Prostate gland (tissue), 2 donors: ENCODE results near the gene PRKAB2. TPM values are rescaled to one million over a fixed set of nuclear protein-coding genes. Genes with fewer than 3 reads are reported as not detected.
"Not testable (repeated sequence)": the region's sequence is repeated elsewhere in the genome, so short reads cannot be mapped to it uniquely, and the experiment has no call there.

Source experiments
- DNase-seq: peaks from one replicate; pipeline ENCODE4 v3.0.0-alpha.2; 2019; ENCODE audit warnings: low spot score
- H3K27ac ChIP-seq, 2 donors: fragments of 200-600 bp; sonication (generic); 2 replicates each; pipeline ENCODE4 v1.5.1; 2017 to 2019
- H3K27me3 ChIP-seq: fragments of 200-600 bp; sonication (generic); replicated peaks from 2 replicates; pipeline ENCODE4 v1.5.1; 2019; ENCODE audit not compliant: insufficient read depth
- H3K36me3 ChIP-seq, 2 donors: fragments of 200-600 bp; sonication (generic); 1 replicate in 1 of 2; 2 replicates in 1 of 2; pipeline versions ENCODE4 v1.5.1 to v1.8.1; 2017 to 2019
- H3K4me1 ChIP-seq: fragments of 200-600 bp; sonication (generic); replicated peaks from 2 replicates; pipeline ENCODE4 v1.5.1; 2019
- H3K4me3 ChIP-seq, 2 donors: fragments of 200-600 bp; sonication (generic); 2 replicates each; pipeline ENCODE4 v1.5.1; 2017 to 2019
- H3K9me3 ChIP-seq: fragments of 200-600 bp; sonication (generic); 2 replicates; pipeline ENCODE4 v1.5.1; 2017
- POLR2A ChIP-seq: fragments of 450-650 bp; IDR thresholded peaks from one replicate; pipeline ENCODE4 v1.6.1; 2016; ENCODE audit warnings: antibody characterized with exemption, mild to moderate bottlenecking
- POLR2AphosphoS5 ChIP-seq: sonication (generic); formaldehyde crosslinking; IDR thresholded peaks from one replicate; pipeline ENCODE4 v1.6.1; 2017; ENCODE audit warnings: antibody characterized with exemption
- WGBS: methylation state at CpG from one replicate; pipeline ENCODE4 v1.1.5; 2018; 5-methylcytosine and 5-hydroxymethylcytosine counted together
- intact Hi-C: fragments of 100-400 bp; cut with DNase I; formaldehyde crosslinking; loops from one replicate; pipeline ENCODE4 v1.14.2; 2022
- total RNA-seq, 2 donors: library from RNA; depleted of rRNA; stranded (reverse); fragments of >200 nt; gene quantifications; one replicate each; pipeline ENCODE4 v1.1.0, GENCODE V29; 2016
- TF ChIP-seq, protein P1 (sequence below), 4 experiments: fragments of 200-600 bp in 2 of 4; fragments of 450-650 bp in 2 of 4; sonication (generic) in 2 of 4; IDR thresholded peaks; 1 replicate in 3 of 4; 2 replicates in 1 of 4; pipeline ENCODE4 v1.5.1; 2016 to 2019; ENCODE audit warnings: antibody characterized with exemption in 4 of 4, mild to moderate bottlenecking in 2 of 4, moderate library complexity in 2 of 4

PRKAB2 gene
- total RNA-seq, 2 donors from 2014 or later, result 12.3 to 14.0 TPM

DNA sequence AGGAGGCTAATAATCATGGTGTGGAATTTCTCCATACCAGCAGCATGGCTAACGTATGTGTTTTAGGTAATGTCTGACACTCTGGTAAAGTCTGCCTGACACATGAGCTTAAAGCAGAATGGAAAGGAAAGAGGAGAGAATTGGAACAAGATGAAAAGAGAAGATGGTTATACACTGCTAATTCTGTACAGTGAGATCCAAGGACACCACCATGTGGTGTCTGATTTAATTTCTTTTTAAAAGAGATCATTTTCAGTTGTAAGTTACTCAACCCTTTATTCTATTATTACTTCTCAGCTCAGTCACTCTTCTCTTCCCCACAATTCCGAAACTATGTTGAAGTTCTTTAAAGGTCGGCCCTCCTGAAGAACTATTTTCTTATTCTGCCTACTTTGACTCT is 15.6 kb downstream of the PRKAB2 start:
- Histone ChIP-seq H3K4me1 (no peaks in the 10 kb centered on the region), H3K4me3 (no peak overlapping the region), H3K9me3 (no peaks in the 10 kb centered on the region), H3K36me3 (peaks cover 0 to 6% of the 10 kb centered on the region in 2 donors), H3K27ac (no peak overlapping the region), H3K27me3 (no peaks in the 10 kb centered on the region)
- no peak for TF ChIP-seq POLR2A
- TF ChIP-seq, protein P1, sequence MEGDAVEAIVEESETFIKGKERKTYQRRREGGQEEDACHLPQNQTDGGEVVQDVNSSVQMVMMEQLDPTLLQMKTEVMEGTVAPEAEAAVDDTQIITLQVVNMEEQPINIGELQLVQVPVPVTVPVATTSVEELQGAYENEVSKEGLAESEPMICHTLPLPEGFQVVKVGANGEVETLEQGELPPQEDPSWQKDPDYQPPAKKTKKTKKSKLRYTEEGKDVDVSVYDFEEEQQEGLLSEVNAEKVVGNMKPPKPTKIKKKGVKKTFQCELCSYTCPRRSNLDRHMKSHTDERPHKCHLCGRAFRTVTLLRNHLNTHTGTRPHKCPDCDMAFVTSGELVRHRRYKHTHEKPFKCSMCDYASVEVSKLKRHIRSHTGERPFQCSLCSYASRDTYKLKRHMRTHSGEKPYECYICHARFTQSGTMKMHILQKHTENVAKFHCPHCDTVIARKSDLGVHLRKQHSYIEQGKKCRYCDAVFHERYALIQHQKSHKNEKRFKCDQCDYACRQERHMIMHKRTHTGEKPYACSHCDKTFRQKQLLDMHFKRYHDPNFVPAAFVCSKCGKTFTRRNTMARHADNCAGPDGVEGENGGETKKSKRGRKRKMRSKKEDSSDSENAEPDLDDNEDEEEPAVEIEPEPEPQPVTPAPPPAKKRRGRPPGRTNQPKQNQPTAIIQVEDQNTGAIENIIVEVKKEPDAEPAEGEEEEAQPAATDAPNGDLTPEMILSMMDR (IDR thresholded peaks at IDR 0.05), result no peak
- TF ChIP-seq POLR2AphosphoS5, result no peak
- WGBS, result 88% methylated on average over 3 of the region's 3 CpGs
- intact Hi-C loops, result no loop called here
- no peak for DNase-seq

DNA sequence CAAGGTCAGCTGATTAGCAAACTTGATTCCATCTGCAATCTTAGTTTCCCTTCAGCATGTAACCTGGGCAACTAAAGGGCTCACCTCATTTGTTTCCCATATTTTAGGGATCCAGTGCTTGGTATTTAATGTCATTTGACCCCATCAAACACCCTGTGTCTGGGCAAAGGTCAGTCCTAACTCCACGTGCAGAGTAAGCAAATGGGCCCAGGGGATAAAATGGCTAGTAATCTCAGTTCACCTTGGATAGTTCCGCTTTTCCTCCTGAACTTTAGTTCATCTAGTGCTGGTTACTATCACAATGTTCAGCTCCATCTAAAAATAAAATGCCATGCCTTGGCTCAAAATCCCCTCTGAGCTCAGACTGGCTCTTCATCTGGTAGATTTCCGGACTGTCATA is 19.5 kb downstream of the PRKAB2 start:
- Histone ChIP-seq H3K4me1 (no peaks in the 10 kb centered on the region), H3K4me3 (no peak overlapping the region), H3K27me3 (no peaks in the 10 kb centered on the region), H3K27ac (no peak overlapping the region), H3K9me3 (no peaks in the 10 kb centered on the region), H3K36me3 (no peaks in the 10 kb centered on the region)
- DNase-seq, result no peak
- intact Hi-C loops, result no loop called here
- TF ChIP-seq POLR2A (no peak), POLR2AphosphoS5 (no peak)
- TF ChIP-seq, protein P1 (IDR thresholded peaks at IDR 0.05), result no peak
- WGBS, result 89% methylated on average over 3 of the region's 3 CpGs

DNA sequence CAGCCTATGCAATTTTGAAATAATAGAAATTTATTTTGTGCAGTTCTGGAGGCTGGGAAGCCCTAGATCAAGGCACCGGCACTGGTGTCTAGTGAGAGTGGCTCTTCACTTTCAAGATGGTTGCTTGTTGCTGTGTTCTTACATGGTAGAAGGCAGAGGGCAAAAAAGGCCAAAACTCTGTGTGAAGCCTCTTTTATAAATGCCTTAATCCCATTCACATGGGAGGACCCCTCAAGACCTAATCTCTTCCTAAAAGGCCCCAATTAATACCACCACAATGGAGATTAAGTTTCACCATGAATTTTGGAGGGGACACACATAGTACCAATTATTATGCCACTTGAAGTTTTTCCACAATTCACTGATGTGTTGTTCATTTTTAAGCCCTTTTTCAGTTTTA is 21.0 kb downstream of the PRKAB2 start:
- Histone ChIP-seq H3K27ac (no peak overlapping the region), H3K4me3 (no peak overlapping the region), H3K27me3 (no peaks in the 10 kb centered on the region), H3K9me3 (no peaks in the 10 kb centered on the region), H3K4me1 (no peaks in the 10 kb centered on the region), H3K36me3 (no peaks in the 10 kb centered on the region)
- WGBS, result 94% methylated on average over 1 of the region's 1 CpG
- intact Hi-C loops, result no loop called here
- no peak for DNase-seq
- TF ChIP-seq POLR2A (no peak), POLR2AphosphoS5 (no peak)
- TF ChIP-seq, protein P1 (IDR thresholded peaks at IDR 0.05), result no peak

DNA sequence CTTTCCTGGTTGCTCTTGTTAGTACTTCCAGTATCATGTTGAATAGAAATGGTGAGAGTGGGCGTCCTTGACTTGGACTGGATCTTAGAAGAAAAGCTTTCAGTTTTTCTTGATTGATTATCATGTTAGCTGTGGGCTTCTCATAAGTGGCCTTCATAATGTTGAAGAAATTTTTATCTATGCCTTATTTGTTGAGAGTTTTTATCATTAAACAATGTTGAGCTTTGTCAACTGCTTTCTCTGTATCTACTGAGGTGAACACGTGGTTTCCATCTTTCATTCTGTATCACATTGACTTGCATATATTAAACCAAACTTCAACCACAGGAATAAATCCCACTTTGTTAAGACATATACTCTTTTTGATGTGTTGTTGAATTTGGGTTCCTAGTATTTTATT is 29.4 kb downstream of the PRKAB2 start:
- 83% methylated on average over 2 of the region's 2 CpGs for WGBS
- intact Hi-C loops, result no loop called here
- no peak overlapping the region for H3K4me3 ChIP-seq

DNA sequence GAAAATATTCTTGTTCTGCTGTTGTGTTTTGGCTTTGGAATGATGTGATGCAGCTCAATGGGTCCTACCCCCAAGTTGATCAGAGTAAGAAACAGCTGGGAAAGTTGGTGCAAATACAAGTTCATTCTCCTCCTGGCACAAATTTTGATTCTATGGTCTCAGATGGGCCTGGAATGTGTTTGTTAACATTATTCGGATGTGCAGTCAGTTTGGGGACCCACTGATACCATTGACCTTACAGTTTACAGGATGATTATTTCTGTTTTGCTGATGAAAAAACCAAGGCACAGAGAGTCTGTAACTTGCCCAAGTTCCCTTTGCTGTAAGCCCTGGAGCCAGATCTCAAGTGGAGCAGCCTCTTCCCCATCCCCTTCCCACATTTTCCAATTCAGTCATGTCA is 41.5 kb downstream of the PRKAB2 start:
- H3K9me3 ChIP-seq, H3K27ac ChIP-seq, H3K36me3 ChIP-seq, H3K4me3 ChIP-seq, intact Hi-C loops, H3K27me3 ChIP-seq, DNase-seq, H3K4me1 ChIP-seq: not testable (repeated sequence)
- 86% methylated on average over 1 of the region's 1 CpG for WGBS

More for the DNA sequence above, 29.4 kb downstream of the PRKAB2 start:
- H3K9me3 ChIP-seq, result no peaks in the 10 kb centered on the region
- H3K4me1 ChIP-seq, result no peaks in the 10 kb centered on the region
- no peak for DNase-seq
- H3K36me3 ChIP-seq, result no peaks in the 10 kb centered on the region
- H3K27ac ChIP-seq, result no peak overlapping the region
- TF ChIP-seq POLR2AphosphoS5 (no peak), POLR2A (no peak)
- TF ChIP-seq, protein P1 (IDR thresholded peaks at IDR 0.05), result no peak
- H3K27me3 ChIP-seq, result no peaks in the 10 kb centered on the region
